Measurements from ENCODE around the gene IMPG2. TPM values are rescaled to one million over a fixed set of nuclear protein-coding genes. Genes with fewer than 3 reads are reported as not detected.

The IMPG2 gene
- total RNA-seq, 1 experiment from 2014 or later = 0.04 TPM

DNA sequence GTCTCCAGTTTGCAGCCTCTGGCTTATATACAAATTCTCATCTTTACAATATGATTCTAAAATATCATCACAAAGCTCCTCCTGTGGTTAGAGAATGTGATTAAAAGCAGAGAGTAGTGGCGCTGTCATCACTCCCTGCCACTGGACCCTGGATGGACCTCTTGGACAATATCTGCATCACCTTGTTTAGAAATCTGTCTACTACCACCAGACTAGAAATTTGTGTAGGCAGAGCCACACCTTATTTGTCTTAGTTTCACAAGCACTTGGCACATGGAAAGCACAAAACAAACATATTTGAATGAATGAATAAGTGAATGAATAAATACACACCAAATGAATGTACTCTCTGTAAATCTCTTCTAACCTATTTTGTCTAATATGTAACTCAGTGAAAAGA lies 68.1 kb downstream of the IMPG2 start:
- no peaks in the 10 kb centered on the region for H3K36me3 Mint-ChIP-seq (ENCODE audit: insufficient read depth in 1 of 3, low read depth in 3 of 3)
- Histone ChIP-seq H2AFZ (ENCODE audit: low read length) (no peak overlapping the region), H2AK5ac (ENCODE audit: insufficient read length, low read length) (no peak overlapping the region), H3K27ac (ENCODE audit: insufficient read length, low read depth, low read length) (no peak overlapping the region), H3K18ac (ENCODE audit: insufficient read length, low read depth, low read length) (no peak overlapping the region), H3K23me2 (ENCODE audit: insufficient read length, low read depth, low read length, poor library complexity, severe bottlenecking) (no peaks in the 10 kb centered on the region), H3K4me1 (ENCODE audit: insufficient read depth, low read length) (0 out of 2 replicates have a peak, but pooled peaks cover 6% of the 10 kb centered on the region), H2BK15ac (ENCODE audit: low read depth, low read length) (no peak overlapping the region), H4K5ac (ENCODE audit: insufficient read length, low read depth, low read length) (no peak overlapping the region), H3K9me3 (ENCODE audit: control insufficient read depth, low read depth, low read length) (no peaks in the 10 kb centered on the region), H3K27me3 (ENCODE audit: insufficient read depth, low read length) (no peaks in the 10 kb centered on the region), H3K23ac (ENCODE audit: insufficient read length, low read depth, low read length) (no peak overlapping the region), H3K14ac (ENCODE audit: insufficient read depth, low read length) (no peak overlapping the region), H3K4me2 (ENCODE audit: insufficient read depth, insufficient read length, low read length) (no peak overlapping the region), H3K79me1 (ENCODE audit: insufficient read depth, low read depth, low read length, poor library complexity, severe bottlenecking) (no peaks in the 10 kb centered on the region), H2BK12ac (ENCODE audit: insufficient read length, low read depth, low read length) (no peak overlapping the region), H3T11ph (ENCODE audit: low read length) (no peak overlapping the region), H2BK5ac (ENCODE audit: insufficient read length, low read length) (no peak overlapping the region), H4K91ac (ENCODE audit: insufficient read length, low read depth, low read length) (no peak overlapping the region), H3K79me2 (ENCODE audit: insufficient read depth, low read length) (no peaks in the 10 kb centered on the region), H4K20me1 (ENCODE audit: control insufficient read depth, insufficient read depth, insufficient read length) (no peaks in the 10 kb centered on the region), H4K8ac (replicated peaks; ENCODE audit: insufficient read length, low read depth, low read length) (no peak overlapping the region), H3K56ac (ENCODE audit: insufficient read length, low read depth, low read length) (no peak overlapping the region), H2BK20ac (ENCODE audit: low read depth, low read length, poor library complexity, severe bottlenecking) (no peak overlapping the region), H3K9ac (ENCODE audit: extremely low read depth, insufficient read length, low read length) (no peak overlapping the region), H3K4ac (ENCODE audit: low read depth, low read length) (no peak overlapping the region), H2BK120ac (ENCODE audit: low read depth, low read length, poor library complexity, severe bottlenecking) (no peak overlapping the region)
- no CpG with 5 or more reads among the region's 1 CpG for WGBS (ENCODE audit: extremely low coverage, insufficient read length, low lambda C conversion rate)
- no peak overlapping the region for H3K4me3 Mint-ChIP-seq
- DNase-seq = no peak
- peaks cover 29 to 33% of the 10 kb centered on the region in 2 experiments for H3K4me1 Mint-ChIP-seq
- peak overlapping the region in 2 of 3 experiments; percentile 34 to 88; a peak in 4 of 7 replicates for H3K27ac Mint-ChIP-seq
- TF ChIP-seq, protein P1, sequence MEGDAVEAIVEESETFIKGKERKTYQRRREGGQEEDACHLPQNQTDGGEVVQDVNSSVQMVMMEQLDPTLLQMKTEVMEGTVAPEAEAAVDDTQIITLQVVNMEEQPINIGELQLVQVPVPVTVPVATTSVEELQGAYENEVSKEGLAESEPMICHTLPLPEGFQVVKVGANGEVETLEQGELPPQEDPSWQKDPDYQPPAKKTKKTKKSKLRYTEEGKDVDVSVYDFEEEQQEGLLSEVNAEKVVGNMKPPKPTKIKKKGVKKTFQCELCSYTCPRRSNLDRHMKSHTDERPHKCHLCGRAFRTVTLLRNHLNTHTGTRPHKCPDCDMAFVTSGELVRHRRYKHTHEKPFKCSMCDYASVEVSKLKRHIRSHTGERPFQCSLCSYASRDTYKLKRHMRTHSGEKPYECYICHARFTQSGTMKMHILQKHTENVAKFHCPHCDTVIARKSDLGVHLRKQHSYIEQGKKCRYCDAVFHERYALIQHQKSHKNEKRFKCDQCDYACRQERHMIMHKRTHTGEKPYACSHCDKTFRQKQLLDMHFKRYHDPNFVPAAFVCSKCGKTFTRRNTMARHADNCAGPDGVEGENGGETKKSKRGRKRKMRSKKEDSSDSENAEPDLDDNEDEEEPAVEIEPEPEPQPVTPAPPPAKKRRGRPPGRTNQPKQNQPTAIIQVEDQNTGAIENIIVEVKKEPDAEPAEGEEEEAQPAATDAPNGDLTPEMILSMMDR (conservative IDR thresholded peaks at IDR 0.05) = no peak
- H3K9me3 Mint-ChIP-seq = no peaks in the 10 kb centered on the region
- H3K27me3 Mint-ChIP-seq (ENCODE audit: low read depth) = peaks cover 5% of the 10 kb centered on the region; the same call in 1 of the 2 replicates

All from H9 (cell line).